GM13977 (cell line): ENCODE results near the gene DNAJC6.
A peak's percentile ranks its signal among the peaks of the same experiment; 100 is the strongest.

Experiments
- DNase-seq: peaks from one replicate; pipeline ENCODE4 v3.0.0; 2012; ENCODE audit warnings: low spot score
- in situ Hi-C: fragments of 300-500 bp; cut with MboI; formaldehyde crosslinking; loops from one replicate; pipeline ENCODE4 v1.12.0; 2022; ENCODE audit warnings: low sequenced_read_pairs, low pct_unique_long_range_greater_than_20kb, mixed read lengths, inconsistent platforms; ENCODE audit not compliant: unreplicated experiment
- TF ChIP-seq, protein P1 (sequence below): IDR thresholded peaks from 2 replicates; pipeline ENCODE4 v1.5.1; 2012; ENCODE audit warnings: mild to moderate bottlenecking, control low read depth; ENCODE audit not compliant: insufficient read depth; ENCODE audit errors: extremely low read depth, missing control alignments

Gene DNAJC6

DNA sequence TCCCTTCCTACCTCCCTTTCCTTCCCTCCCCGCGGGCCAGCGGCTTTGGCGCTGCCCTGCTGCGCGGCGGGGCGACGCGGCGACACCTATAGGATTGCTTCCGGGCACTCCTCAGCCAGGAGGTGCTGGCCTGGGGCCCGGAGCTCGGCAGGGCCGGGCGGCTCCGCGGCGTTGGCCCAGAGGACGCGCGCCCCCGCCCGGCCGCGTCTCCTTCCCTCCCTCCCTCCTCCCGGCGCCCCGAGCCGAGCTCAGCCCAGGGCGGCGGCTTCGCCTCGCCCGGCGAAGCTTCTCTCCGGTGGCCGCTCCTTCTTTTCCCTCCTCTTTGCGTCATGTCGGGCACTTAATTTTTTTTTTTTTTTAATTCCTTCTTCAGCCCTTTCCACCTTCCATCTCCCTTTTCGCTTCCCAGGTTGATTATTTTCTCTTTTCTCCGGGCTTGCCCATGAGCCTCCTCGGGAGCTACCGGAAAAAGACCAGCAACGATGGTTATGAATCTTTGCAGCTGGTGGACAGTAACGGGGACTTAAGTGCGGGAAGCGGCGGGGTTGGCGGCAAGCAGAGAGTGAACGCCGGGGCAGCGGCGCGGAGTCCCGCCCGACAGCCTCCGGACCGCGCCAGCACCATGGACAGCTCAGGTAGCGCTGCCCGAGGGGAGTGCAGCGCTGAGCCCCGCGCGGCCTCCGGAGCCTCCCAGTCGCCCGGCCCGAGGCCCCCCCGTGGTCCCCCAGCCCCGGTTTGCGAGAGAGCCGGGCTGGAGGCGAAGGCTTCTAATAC, at the start of gene DNAJC6:
Gene DNAJC6 (plus strand): TSS at position 240 of the 774 bp plus-strand sequence. CDS start 203 bp downstream, at position 443.
- in situ Hi-C loops, result no loop called here
- TF ChIP-seq, protein P1, sequence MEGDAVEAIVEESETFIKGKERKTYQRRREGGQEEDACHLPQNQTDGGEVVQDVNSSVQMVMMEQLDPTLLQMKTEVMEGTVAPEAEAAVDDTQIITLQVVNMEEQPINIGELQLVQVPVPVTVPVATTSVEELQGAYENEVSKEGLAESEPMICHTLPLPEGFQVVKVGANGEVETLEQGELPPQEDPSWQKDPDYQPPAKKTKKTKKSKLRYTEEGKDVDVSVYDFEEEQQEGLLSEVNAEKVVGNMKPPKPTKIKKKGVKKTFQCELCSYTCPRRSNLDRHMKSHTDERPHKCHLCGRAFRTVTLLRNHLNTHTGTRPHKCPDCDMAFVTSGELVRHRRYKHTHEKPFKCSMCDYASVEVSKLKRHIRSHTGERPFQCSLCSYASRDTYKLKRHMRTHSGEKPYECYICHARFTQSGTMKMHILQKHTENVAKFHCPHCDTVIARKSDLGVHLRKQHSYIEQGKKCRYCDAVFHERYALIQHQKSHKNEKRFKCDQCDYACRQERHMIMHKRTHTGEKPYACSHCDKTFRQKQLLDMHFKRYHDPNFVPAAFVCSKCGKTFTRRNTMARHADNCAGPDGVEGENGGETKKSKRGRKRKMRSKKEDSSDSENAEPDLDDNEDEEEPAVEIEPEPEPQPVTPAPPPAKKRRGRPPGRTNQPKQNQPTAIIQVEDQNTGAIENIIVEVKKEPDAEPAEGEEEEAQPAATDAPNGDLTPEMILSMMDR, result no peak
- DNase-seq, result peak; percentile 70

DNA sequence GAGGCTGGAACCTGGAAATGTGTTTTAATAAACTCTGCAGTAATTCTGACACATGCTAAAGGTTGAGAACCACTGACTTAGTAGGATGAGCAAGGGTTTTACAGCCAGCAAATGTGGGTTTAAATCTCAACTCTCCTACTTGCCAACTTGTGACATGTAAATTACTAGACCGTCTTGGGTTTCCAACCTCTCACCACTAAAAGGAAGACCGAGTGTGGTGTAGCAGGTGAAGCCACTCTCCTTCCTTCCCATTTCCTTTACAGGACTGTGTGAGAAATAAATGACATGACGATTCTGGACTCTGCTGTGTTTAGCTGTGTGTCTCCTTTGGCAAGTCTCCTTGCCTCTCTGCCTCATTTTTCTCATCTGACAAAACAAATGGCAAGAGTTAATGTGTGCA, 49.5 kb upstream of the DNAJC6 start:
- TF ChIP-seq, protein P1, result no peak
- DNase-seq, result no peak
- in situ Hi-C loops, result no loop called here

DNA sequence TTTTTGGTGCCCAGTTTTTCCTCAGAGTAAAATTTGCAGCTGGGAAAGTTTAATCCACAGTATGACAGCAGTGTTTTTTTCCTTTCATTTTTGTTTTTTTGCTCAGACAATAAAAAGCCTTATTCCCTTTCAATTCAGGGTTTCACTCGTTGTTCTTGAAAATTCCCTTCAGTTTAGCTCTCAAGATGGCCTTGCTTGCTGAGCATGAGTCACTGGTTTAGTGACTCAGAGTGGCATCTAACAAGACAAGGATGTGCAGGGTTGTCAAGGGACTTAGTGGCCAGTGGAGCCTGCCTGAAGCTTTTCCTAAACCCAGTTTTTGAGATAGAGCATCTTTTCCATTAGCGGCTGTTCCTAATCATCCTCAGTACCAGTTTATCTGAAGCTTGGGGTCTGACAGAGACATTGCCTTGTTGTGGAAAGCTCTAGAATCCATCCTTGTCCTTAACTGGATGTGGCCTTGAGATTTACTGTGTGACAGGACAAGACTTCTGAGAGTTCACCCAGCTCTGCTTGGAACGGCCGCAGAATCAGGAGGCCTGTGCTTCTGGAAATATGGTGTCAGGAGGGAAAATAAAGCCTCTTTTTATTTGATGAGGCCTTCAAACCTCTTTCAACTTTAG, 48.4 kb upstream of the DNAJC6 start:
- DNase-seq, result peak; percentile 23
- TF ChIP-seq, protein P1, result no peak
- in situ Hi-C loops, result no loop called here

GRCh38 chr1:65263286-65263685, 46.1 kb upstream of the DNAJC6 start:
- no peak for DNase-seq
- in situ Hi-C loops, result no loop called here
- TF ChIP-seq, protein P1, result no peak

DNA sequence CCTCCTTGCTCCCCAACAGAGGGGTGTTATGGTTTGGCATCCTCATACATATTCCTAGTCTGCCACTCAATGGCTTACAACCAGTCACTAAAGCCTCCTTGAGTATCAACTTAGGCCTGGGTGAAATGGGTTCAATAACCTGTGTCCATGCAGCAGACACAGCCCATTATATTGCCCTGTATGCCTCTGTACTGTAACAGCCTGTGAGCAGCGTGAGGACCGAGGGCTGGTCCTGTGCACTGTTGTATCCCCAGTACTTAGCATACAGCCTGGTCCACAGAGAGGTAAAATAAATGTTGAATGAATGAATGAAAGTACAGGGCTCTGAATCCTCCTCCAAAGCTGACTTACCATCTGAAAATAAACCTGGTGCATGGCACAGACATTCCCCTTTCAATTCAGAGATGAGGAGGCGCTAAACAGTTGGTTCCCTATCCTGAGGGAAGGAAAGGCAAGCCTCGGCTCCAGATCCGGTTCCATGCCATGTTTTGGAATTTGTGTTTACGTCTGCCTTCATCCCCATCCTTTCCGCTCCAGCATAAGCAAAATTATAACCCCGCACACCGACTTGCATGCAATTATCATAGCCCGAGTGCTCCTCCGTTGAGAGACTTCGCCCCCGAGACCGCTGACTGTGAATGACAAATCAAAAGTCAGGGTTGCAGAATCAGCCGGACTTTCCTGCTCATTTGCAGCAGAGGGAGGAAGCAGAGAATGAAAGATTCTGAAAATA, 45.0 kb upstream of the DNAJC6 start:
- DNase-seq, result peak; percentile 19
- TF ChIP-seq, protein P1, result no peak
- in situ Hi-C loops, result no loop called here

DNA sequence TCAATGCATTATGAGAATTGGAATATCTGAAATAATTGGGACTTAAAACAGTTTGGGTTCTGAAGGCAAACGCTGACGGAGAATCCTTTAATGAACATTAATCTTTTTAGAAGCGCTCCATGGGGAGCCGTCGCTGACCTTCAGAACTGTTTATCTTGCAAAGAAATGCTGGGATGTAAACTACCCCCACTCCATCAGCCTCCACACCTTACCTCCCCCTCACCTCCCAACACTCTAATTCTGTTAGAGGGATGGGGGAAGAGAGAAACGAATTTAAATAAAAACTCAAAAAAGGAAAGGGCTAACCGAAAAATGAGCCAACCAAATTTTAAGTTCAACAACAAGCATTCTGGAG, 44.1 kb upstream of the DNAJC6 start:
- DNase-seq, result no peak

More for the DNA sequence above, 44.1 kb upstream of the DNAJC6 start:
- TF ChIP-seq, protein P1, result no peak
- in situ Hi-C loops, result no loop called here
